GM19438 (cell line): ENCODE measurements around the gene IL11.

Experiments
- ATAC-seq: cut with Tn5 transposase; IDR thresholded peaks from one replicate; pipeline ENCODE4 v1.9.1; 2021; ENCODE audit warnings: low read depth; ENCODE audit not compliant: unreplicated experiment

Gene IL11

DNA sequence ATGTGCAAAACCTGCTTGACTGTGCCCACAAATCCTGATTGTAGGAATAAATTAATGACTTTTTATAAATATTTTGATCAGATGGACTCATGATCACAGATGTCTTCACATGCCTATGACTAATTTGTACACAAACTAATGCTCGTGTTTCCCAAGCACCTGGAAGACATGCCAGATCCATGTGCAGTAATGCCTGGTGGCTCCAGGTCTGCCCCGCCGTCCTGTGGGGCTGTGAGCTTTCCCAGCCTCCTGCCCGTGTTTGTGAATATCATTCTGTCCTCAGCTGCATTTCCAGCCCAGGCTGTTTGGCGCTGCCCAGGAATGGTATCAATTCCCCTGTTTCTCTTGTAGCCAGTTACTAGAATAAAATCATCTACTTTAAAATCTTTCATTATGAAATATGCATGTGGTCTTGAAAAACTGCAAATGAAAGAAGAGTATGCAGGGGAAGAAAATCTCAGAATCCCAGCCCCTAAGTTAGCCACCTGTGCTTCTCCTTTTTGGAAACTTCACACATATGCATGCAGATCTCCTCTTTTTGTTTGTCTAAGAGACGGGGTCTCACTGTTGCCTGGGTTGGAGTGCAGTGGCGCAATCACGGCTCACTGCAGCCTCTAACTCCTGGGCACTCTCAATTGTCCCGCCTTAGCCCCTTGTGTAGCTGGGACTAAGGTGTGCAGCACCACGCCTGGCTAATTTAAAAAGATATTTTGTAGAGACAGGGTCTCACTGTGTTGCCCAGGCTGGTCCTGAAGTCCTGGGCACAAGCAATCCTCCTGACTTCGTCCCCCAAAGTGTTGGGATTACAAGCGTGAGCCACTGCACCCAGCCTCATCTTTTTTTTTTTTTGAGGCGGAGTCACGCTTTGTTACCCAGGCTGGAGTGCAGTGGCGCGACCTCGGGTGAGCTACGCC is 21.7 kb upstream of the IL11 start:
- ATAC-seq, result no peak

GRCh38 chr19:55391191-55391670 is 21.0 kb upstream of the IL11 start:
- ATAC-seq, result no peak

GRCh38 chr19:55390461-55390880 is 20.2 kb upstream of the IL11 start:
- no peak for ATAC-seq

- no peak for ATAC-seq
Observed at GRCh38 chr19:55389386-55390317, 19.4 kb upstream of the IL11 start.

DNA sequence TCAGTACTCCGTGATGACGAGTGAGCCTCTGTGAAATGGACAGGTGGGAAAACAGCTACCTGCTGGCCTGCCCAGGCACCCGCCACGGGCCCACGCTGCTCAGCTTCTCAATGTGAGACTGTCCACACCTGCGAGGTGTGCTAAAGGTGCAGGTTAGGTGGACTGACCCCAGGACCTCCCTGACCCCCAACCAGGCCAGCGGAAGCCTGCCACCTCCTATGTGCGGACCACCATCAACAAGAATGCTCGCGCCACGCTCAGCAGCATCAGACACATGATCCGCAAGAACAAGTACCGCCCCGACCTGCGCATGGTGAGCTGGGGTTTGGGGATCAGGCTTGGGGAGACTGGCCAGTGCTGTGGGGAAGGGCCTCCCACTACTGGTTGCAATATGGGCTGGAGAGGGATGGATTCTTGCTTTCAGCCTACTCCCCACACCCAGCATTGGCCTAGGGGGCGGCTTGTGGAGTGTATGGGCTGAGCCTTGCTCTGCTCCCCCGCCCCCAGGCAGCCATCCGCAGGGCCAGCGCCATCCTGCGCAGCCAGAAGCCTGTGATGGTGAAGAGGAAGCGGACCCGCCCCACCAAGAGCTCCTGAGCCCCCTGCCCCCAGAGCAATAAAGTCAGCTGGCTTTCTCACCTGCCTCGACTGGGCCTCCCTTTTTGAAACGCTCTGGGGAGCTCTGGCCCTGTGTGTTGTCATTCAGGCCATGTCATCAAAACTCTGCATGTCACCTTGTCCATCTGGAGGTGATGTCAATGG is 17.7 kb upstream of the IL11 start:
- no peak for ATAC-seq

DNA sequence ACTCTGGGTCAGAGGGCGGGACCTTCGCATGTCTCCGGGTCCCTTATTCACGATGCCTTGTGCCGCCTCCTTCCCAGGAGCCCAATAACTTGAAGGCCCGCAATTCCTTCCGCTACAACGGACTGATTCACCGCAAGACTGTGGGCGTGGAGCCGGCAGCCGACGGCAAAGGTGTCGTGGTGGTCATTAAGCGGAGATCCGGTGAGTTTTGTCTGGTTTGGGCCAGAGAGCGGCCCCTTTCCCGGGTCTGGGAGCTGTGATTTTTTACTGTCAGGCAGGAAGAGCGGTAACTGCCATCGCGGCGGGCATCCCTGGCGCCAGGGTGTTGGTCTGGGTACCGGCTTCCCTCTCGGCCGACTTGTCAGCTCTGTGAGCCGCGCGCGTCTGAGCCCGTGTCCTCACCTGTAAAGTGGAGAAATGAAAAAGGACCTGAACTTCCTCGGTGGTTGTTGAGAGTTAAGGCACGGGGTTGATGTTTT is 16.3 kb upstream of the IL11 start:
- no peak for ATAC-seq

GRCh38 chr19:55385724-55386492 is 15.6 kb upstream of the IL11 start, which contains the start of gene RPL28:
TSS of gene RPL28 (plus strand) at chr19:55385932. CDS start at chr19:55386358, 426 bp downstream.
- peak; percentile 72 for ATAC-seq

DNA sequence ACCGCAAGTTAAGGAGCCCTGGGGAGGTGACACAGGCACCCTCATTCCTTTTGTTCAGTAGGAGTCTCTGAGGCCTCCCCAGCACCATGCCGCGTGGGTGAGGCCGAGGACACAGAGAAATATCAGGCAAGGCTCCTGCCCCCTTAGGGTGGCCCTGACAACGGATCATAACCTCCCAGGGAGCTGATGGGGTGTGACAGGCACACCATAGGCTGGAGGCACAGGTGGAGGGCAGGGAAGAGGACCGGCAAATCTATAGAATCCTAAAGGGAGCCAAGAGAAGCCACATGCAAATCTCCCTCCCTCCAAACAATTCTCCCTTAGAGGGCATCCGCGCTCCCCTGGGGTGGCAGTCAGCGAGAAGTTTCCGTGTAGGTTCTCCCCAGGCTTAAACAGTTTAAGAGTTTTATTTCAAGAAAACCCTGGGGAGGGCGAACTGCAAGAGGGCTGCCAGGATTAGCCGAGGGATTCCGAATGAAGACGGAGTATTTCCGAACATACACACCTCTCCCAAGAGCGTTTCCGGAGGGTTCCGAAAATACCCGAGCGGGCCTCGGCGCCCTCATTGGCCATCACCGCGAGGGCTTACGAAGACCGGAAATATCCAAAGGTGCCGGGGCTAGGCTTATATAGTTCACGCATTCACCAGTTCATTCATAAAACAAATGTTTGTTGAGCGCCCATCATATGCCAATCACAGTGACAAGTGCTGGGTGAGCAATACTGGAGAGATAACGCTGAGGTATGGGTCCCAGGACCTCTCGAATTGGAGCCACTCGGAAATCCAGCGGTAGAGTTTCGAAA is 14.9 kb upstream of the IL11 start:
- ATAC-seq, result peak; percentile 54

GRCh38 chr19:55384131-55384919 is 14.1 kb upstream of the IL11 start, which contains the start of gene TMEM238:
TSS of gene TMEM238 (minus strand) at chr19:55384292. CDS start at chr19:55384259, 33 bp downstream.
- no peak for ATAC-seq

DNA sequence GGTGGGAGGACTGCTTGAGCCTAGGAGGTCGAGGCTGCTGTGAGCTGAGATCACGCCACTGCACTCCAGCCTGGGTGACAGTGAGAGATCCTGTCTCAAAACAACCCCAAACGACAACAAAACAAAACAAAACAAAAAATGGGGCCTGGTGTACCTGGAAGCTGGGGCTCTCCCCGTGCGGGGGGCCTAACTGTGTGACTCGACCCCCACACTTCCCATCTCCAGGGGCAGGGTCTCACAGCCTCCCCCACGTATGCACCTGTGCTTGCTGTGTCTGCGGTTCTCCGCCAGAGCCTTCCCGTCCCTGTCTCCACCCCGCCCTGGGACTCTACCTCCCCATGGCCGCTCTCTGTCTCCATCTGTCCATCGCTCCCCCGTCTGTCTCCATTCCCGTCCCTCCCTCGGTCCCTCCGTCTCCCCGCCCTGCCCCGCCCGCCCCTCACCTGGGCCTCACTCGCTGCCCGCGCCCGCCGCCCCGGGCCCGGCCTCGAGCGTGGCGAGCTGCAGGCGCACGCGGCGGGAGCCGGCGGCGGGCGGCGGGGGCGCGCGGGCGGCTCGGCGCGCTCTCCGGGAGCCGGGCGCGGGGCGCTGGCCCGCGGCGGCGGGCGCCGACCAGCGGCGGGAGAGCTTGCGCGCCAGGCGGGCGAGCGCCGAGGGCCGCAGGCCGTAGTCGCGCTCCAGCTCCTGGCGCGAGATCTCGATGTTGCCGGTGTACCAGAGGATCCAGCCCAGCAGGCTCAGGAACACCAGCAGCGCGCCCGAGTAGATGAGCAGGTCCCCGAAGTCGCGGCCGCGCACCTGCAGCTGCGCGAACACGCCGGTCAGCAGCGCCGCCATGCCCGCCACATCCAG is 13.2 kb upstream of the IL11 start:
- ATAC-seq, result no peak

DNA sequence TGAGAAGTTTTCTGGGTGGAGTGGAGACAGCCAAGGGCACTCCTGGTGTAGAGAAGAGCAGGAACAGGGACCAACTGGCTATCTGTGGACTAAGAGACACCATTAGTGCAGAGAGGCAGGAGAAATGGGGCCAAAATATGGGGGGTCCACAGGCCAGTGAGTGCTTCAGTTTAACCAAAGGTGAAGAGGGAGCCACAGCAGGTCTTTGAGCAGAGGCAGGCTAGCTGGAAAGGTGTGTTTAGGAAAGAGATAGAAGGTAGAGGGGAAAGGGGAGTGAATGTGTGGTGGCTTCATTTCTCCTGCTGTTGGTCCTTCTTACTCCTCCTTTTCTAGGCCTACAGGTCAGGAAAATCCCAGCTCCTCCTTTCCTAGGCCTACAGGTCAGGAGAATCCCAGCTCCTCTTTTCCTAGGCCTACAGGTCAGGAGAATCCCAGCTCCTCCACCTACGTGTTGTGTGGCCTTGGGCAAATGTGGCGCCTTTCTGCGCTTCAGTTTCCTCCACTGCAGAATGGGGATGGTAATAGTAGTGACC is 12.3 kb upstream of the IL11 start:
- ATAC-seq, result no peak

DNA sequence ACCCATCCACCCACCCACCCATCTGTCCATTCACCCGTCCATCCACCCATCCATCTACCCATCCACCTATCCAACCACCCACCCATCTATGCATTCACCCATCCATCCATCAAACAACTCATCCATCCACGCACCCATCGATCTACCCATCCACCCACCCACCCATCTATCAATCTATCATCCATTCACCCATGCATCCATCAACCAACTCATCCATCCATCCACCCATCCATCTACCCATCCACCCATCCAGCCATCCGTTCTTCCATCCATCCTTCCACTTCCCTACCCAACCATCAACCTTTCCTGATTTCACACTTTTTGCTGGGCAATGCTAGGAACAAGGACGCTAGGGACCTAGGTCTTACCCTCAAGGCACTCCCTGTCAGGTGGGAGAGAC is 11.8 kb upstream of the IL11 start:
- no peak for ATAC-seq

DNA sequence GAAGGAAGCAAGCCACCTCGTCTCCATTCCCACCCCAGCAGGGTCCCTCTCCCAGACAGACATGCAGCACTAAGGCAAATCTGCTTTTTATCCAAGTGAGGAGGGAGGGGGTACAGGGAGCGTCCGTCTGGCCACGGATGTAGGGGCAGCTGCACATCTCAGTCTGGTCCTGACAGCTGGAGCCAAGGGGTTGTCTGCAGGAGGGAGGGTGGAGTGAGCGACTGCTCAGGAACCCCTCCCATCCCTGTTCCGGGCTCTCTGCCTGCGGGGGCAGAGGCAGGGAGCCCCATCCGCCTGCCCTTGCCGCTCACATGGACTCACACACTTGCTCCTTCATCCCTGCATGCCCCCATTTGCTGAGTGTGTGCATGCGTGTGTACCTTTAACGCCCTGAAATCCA is 8.9 kb upstream of the IL11 start:
- ATAC-seq, result no peak

- ATAC-seq, result no peak
Observed at GRCh38 chr19:55377356-55378131, 7.3 kb upstream of the IL11 start.

GRCh38 chr19:55376241-55376933 is 6.1 kb upstream of the IL11 start, which contains the start of gene TMEM190:
TSS of gene TMEM190 (plus strand) at chr19:55376826. CDS start at chr19:55376854, 28 bp downstream.
- ATAC-seq, result no peak
